Retina (tissue), 1 donor: ENCODE measurements around the gene SPAAR.
A peak's percentile ranks its signal among the peaks of the same experiment; 100 is the strongest.

Source experiments
- DNase-seq: peaks from one replicate; pipeline ENCODE4 v3.0.0-alpha.2; 2016

SPAAR gene

GRCh38 chr9:35951736-35952135, 42.4 kb downstream of the SPAAR start:
- no peak for DNase-seq

- no peak for DNase-seq
Observed at GRCh38 chr9:35952526-35953191, 43.4 kb downstream of the SPAAR start.

GRCh38 chr9:35954942-35955546, 45.8 kb downstream of the SPAAR start:
- peak; percentile 68 for DNase-seq

- DNase-seq: no peak
Observed at GRCh38 chr9:35956651-35957050, 47.4 kb downstream of the SPAAR start.

DNA sequence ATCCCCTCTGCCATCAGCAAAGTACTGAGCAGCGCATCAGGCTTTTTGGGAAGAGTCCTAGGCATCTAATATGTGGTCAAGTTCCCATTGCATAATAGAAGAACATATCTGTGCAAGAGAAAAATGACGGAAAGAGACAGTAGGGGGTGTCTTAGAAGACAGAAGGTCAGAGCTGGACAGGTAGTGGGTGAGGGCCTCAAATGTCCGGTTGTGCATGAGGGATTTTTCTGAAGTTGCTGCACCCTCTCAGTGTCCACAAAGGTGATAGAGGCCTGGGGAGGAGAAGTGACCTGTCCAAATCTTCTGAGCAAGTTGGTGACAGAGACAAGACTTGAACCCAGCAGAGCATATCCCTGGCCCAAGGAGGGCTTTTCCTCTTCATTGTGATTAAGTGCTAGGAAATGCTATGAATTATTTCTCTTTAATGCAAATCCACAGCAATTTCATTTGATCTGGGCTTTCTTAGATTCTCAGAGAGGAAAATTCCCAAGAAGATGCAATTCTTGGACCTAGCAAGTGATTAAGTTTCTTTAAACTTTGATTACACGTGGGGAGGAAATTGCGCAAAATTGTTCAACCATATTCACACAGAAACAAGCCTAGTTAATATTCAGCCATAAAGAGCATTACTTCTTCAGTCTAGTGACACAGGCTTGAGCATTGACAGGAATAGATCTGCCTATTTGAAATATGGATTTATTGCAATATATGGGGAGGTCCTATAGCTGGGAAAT, 49.0 kb downstream of the SPAAR start, which contains the start of gene OR2S2:
Gene OR2S2 (minus strand): TSS at position 51 of the 734 bp plus-strand sequence. CDS start 56 bp downstream, outside the sequence.
- no peak for DNase-seq

DNA sequence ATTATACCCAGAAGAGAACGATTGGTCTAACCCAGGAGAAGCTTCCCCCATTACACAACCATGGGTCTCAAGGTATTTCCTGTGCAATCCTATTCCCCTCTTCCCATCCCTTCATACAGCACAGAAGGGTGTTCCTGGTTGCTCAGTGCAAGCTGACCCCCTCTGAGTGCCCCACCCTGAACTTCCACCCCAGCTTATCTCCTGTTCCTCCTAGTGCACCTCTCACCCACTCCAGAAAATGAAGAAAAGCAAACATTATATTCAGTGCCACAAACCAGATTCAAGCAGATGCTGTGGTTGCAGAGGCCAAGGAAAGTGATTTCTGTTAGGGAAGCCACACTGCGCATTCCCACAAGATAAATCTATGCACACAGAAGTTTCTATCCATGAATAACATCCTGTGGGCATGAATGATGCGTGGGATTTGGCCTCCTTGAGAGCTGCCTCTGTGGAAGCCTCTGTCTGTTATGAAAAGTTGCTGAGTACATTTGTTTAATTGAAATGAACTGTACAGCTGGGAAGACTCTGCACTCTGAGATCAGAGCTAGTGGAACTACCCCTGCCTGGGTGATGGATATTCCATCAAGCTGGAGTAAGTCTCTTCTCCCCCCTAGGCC, 50.9 kb downstream of the SPAAR start:
- no peak for DNase-seq
